T follicular helper cell (primary cell): ENCODE data around the gene CDC42EP1.
"Not testable (repeated sequence)": the region's sequence is repeated elsewhere in the genome, so short reads cannot be mapped to it uniquely, and the experiment has no call there.

Experiments used
- DNase-seq: peaks from one replicate; pipeline ENCODE4 v3.0.0-alpha.2; 2020; ENCODE audit warnings: low read depth

CDC42EP1 gene

DNA sequence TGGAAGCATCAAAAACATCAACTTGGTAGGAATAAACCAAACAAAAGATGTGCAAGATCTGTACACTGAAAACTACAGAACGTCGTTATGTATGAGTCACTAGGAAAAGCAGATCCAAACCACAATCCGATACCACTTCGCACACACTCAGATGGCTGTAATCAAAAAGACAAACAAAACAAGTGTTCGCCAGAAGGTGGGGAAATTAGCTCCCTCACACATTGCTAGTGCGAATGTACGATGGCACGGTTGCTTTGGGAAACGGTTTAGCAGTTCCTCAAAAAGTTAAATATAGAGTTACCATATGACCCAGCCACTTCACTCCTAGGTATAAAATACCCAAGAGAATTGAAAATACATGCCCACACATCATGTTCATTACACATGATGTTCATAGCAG, 26.3 kb upstream of the CDC42EP1 start:
- DNase-seq: no peak

DNA sequence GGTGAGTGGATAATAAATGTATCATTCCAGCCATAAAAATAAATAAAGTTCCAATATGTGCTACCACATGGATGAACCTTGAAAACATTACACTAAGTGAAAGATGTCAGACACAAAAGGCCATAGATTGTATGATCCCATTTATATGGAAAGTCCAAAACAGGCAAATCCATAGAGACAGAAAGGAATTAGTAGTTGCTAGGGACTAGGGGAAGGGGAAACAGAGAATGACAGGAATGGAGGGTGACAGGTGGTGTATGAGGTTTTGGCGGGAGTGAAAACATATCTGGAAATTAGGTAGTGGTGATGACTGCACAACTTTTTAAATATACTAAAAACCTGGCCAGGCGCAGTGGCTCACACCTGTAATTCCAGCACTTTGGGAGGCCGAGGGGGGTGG, 25.8 kb upstream of the CDC42EP1 start:
- no peak for DNase-seq

- no peak for DNase-seq
These were observed 25.1 kb upstream of the CDC42EP1 start for GRCh38 chr22:37535159-37535558.

GRCh38 chr22:37538590-37539357, 21.5 kb upstream of the CDC42EP1 start:
- peak; percentile 81 for DNase-seq

- not testable (repeated sequence) for DNase-seq
These were observed 20.5 kb upstream of the CDC42EP1 start for GRCh38 chr22:37539790-37540189.

GRCh38 chr22:37542416-37542815, 17.9 kb upstream of the CDC42EP1 start:
- not testable (repeated sequence) for DNase-seq

DNA sequence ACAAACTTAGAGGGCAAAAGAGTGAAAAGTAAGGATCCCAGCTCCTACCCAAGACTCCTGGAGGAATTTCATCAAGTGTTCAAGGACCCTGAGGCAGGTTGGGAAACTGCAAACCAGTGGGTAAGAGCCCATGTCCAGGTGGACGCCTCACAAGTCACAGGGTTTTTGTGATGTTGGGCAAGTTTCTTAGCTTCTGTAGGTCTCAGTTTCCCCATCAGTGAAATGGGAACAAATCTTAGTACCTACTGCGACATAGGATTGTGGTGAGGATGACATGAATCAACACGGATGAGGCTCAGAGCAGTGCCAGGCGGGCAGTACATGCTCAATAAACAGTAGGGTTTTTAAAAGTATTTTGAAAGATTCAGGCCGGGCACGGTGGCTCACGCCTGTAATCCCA, 17.3 kb upstream of the CDC42EP1 start:
- DNase-seq: no peak

GRCh38 chr22:37544955-37545702, 15.2 kb upstream of the CDC42EP1 start:
- no peak for DNase-seq

GRCh38 chr22:37545703-37546436, 14.4 kb upstream of the CDC42EP1 start:
- DNase-seq: no peak

GRCh38 chr22:37546437-37547250, 13.6 kb upstream of the CDC42EP1 start:
- no peak for DNase-seq

- DNase-seq: no peak
These were observed 13.0 kb upstream of the CDC42EP1 start for GRCh38 chr22:37547251-37547741.

GRCh38 chr22:37549704-37550059, 10.6 kb upstream of the CDC42EP1 start:
- no peak for DNase-seq

DNA sequence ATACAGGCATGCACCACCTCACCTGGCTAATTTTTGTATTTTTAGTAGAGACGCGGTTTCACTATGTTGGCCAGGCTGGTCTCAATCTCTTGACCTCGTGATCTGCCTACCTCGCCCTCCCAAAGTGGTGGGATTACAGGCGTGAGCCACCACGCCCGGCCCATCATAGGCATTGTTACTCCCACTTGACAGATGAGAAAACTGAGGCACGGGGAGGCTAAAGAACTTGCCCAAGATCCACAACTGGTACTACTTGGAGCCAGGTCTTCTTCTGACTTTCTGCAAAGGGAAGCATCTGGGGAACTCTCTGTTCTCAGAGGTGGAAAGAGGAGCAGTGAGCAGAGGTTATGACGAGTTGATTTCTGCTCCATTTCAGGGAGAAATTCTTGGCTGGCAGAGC, 9.4 kb upstream of the CDC42EP1 start:
- DNase-seq: not testable (repeated sequence)

- no peak for DNase-seq
These were observed 8.3 kb upstream of the CDC42EP1 start for GRCh38 chr22:37551981-37552380.

- no peak for DNase-seq
These were observed 7.6 kb upstream of the CDC42EP1 start for GRCh38 chr22:37552524-37553163.

GRCh38 chr22:37553725-37554124, 6.6 kb upstream of the CDC42EP1 start:
- DNase-seq: no peak

- DNase-seq: no peak
These were observed 5.3 kb upstream of the CDC42EP1 start for GRCh38 chr22:37555029-37555428.

- no peak for DNase-seq
These were observed 3.6 kb upstream of the CDC42EP1 start for GRCh38 chr22:37556710-37557109.

GRCh38 chr22:37557321-37558001, 2.8 kb upstream of the CDC42EP1 start:
- no peak for DNase-seq

DNA sequence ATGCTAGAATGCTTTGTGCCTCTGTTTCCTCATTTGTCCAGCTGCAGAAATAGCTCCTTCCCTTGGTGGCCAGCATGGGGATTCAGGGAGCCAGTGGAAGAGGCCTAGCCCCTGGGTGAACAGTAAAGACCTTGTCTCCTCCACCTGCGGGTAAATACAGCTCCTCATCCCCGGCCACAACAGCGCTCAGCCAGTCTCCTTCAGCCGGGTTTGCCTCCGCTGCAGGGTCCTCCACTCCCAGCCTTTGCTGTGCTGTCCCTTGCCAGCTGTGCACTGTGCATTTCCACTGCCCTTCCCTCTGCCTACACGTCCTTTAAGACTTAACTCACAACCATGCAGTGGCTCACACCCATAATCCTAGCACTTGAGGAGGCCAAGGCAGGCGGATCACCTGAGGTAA, 1.5 kb upstream of the CDC42EP1 start:
- DNase-seq: no peak

GRCh38 chr22:37559521-37559900, 769 bp upstream of the CDC42EP1 start:
- no peak for DNase-seq
